GM18502 (cell line): ENCODE results near the gene EPB41L2.
A peak's percentile ranks its signal among the peaks of the same experiment; 100 is the strongest.
"Not testable (repeated sequence)": the region's sequence is repeated elsewhere in the genome, so short reads cannot be mapped to it uniquely, and the experiment has no call there.

Source experiments
- ATAC-seq: cut with Tn5 transposase; IDR thresholded peaks from one replicate; pipeline ENCODE4 v1.9.1; 2021; ENCODE audit warnings: mild to moderate bottlenecking; ENCODE audit not compliant: unreplicated experiment, poor library complexity

EPB41L2 gene

GRCh38 chr6:130928158-130928912 is 134.7 kb downstream of the EPB41L2 start:
- ATAC-seq: no peak

- ATAC-seq: no peak
Observed at GRCh38 chr6:130927305-130927704, 135.7 kb downstream of the EPB41L2 start.

GRCh38 chr6:130923350-130923749 is 139.7 kb downstream of the EPB41L2 start:
- ATAC-seq: no peak

- ATAC-seq: no peak
Observed at GRCh38 chr6:130922922-130923321, 140.1 kb downstream of the EPB41L2 start.

GRCh38 chr6:130920969-130921368 is 142.1 kb downstream of the EPB41L2 start:
- no peak for ATAC-seq

- no peak for ATAC-seq
Observed at GRCh38 chr6:130918171-130918570, 144.9 kb downstream of the EPB41L2 start.

GRCh38 chr6:130915606-130916005 is 147.4 kb downstream of the EPB41L2 start:
- ATAC-seq: not testable (repeated sequence)

GRCh38 chr6:130913120-130913519 is 149.9 kb downstream of the EPB41L2 start:
- peak; percentile 82 for ATAC-seq

GRCh38 chr6:130912434-130912833 is 150.6 kb downstream of the EPB41L2 start:
- no peak for ATAC-seq

GRCh38 chr6:130908958-130909357 is 154.1 kb downstream of the EPB41L2 start:
- no peak for ATAC-seq

GRCh38 chr6:130908188-130908587 is 154.9 kb downstream of the EPB41L2 start:
- peak; percentile 74 for ATAC-seq

GRCh38 chr6:130907687-130908086 is 155.4 kb downstream of the EPB41L2 start:
- ATAC-seq: no peak

GRCh38 chr6:130906736-130907381 is 156.2 kb downstream of the EPB41L2 start:
- peak; percentile 52 for ATAC-seq

- ATAC-seq: no peak
Observed at GRCh38 chr6:130903602-130904001, 159.4 kb downstream of the EPB41L2 start.

- no peak for ATAC-seq
Observed at GRCh38 chr6:130903007-130903406, 160.0 kb downstream of the EPB41L2 start.

- no peak for ATAC-seq
Observed at GRCh38 chr6:130900913-130901312, 162.1 kb downstream of the EPB41L2 start.

GRCh38 chr6:130896249-130896648 is 166.8 kb downstream of the EPB41L2 start:
- ATAC-seq: no peak

- ATAC-seq: no peak
Observed at GRCh38 chr6:130895516-130895915, 167.5 kb downstream of the EPB41L2 start.

GRCh38 chr6:130893766-130894165 is 169.3 kb downstream of the EPB41L2 start:
- no peak for ATAC-seq

- ATAC-seq: no peak
Observed at GRCh38 chr6:130893277-130893676, 169.8 kb downstream of the EPB41L2 start.

GRCh38 chr6:130890521-130890971 is 172.5 kb downstream of the EPB41L2 start:
- ATAC-seq: no peak

GRCh38 chr6:130889423-130889822 is 173.6 kb downstream of the EPB41L2 start:
- no peak for ATAC-seq
